ENCODE measurements around the gene UGT1A5. TPM values are rescaled to one million over a fixed set of nuclear protein-coding genes. Genes with fewer than 3 reads are reported as not detected.

Gene UGT1A5
- total and polyA plus RNA-seq, 2 of the 8 experiments (the other 6 are each of a cell fraction or from before 2014, with no cell fraction given) = not detected

- TF ChIP-seq NANOG (IDR thresholded peaks at IDR 0.05; ENCODE audit: insufficient read depth, low read depth, low read length, poor library complexity, severe bottlenecking) = no peak
- no peak for TF ChIP-seq CHD2 (IDR thresholded peaks at IDR 0.05; ENCODE audit: low read length)
- no peak for TF ChIP-seq RFX5 (IDR thresholded peaks at IDR 0.05; ENCODE audit: borderline replicate concordance, low read depth, low read length)
Measured at GRCh38 chr2:233822101-233822771, 109.5 kb downstream of the UGT1A5 start (continued).

Other genes with a start within 250 kb of the UGT1A5 start
- gene USP40, start 146.1 kb upstream of the UGT1A5 start, total RNA-seq (2021; fragmentation: NEBNext Ultra II Directional; extraction: Animal tissue kit (Norgen Biotek cat#: 25700)) = 12.0 and 12.9 TPM in 2 replicates
- 15.7 and 17.4 TPM in 2 replicates for gene USP40, start 146.1 kb upstream of the UGT1A5 start, polyA plus RNA-seq (2011; rRNA removed)
- gene UGT1A8, start 95.3 kb upstream of the UGT1A5 start, total RNA-seq (2021; fragmentation: NEBNext Ultra II Directional; extraction: Animal tissue kit (Norgen Biotek cat#: 25700)) = not detected in 2 replicates
- gene UGT1A8, start 95.3 kb upstream of the UGT1A5 start, polyA plus RNA-seq (2011; rRNA removed) = 0.03 TPM in 1 of 2 replicates, not detected in the other
- not detected in 2 replicates for gene UGT1A10, start 76.5 kb upstream of the UGT1A5 start, total RNA-seq (2021; fragmentation: NEBNext Ultra II Directional; extraction: Animal tissue kit (Norgen Biotek cat#: 25700))
- gene UGT1A10, start 76.5 kb upstream of the UGT1A5 start, polyA plus RNA-seq (2011; rRNA removed) = not detected in 2 replicates
- not detected in 2 replicates for gene UGT1A9, start 41.0 kb upstream of the UGT1A5 start, total RNA-seq (2021; fragmentation: NEBNext Ultra II Directional; extraction: Animal tissue kit (Norgen Biotek cat#: 25700))
- gene UGT1A9, start 41.0 kb upstream of the UGT1A5 start, polyA plus RNA-seq (2011; rRNA removed) = not detected in 2 replicates
- not detected in 2 replicates for gene UGT1A7, start 31.0 kb upstream of the UGT1A5 start, total RNA-seq (2021; fragmentation: NEBNext Ultra II Directional; extraction: Animal tissue kit (Norgen Biotek cat#: 25700))
- not detected in 2 replicates for gene UGT1A7, start 31.0 kb upstream of the UGT1A5 start, polyA plus RNA-seq (2011; rRNA removed)
- gene UGT1A6, start 20.0 kb upstream of the UGT1A5 start, total RNA-seq (2021; fragmentation: NEBNext Ultra II Directional; extraction: Animal tissue kit (Norgen Biotek cat#: 25700)) = not detected in 2 replicates
- not detected in 2 replicates for gene UGT1A6, start 20.0 kb upstream of the UGT1A5 start, polyA plus RNA-seq (2011; rRNA removed)
- not detected in 2 replicates for gene UGT1A4, start 5.8 kb downstream of the UGT1A5 start, total RNA-seq (2021; fragmentation: NEBNext Ultra II Directional; extraction: Animal tissue kit (Norgen Biotek cat#: 25700))
- gene UGT1A4, start 5.8 kb downstream of the UGT1A5 start, polyA plus RNA-seq (2011; rRNA removed) = not detected in 2 replicates
- not detected in 2 replicates for gene UGT1A3, start 16.1 kb downstream of the UGT1A5 start, total RNA-seq (2021; fragmentation: NEBNext Ultra II Directional; extraction: Animal tissue kit (Norgen Biotek cat#: 25700))
- gene UGT1A3, start 16.1 kb downstream of the UGT1A5 start, polyA plus RNA-seq (2011; rRNA removed) = not detected in 2 replicates
- gene UGT1A1, start 47.4 kb downstream of the UGT1A5 start, total RNA-seq (2021; fragmentation: NEBNext Ultra II Directional; extraction: Animal tissue kit (Norgen Biotek cat#: 25700)) = not detected in 2 replicates
- not detected in 2 replicates for gene UGT1A1, start 47.4 kb downstream of the UGT1A5 start, polyA plus RNA-seq (2011; rRNA removed)
- gene MROH2A, start 65.4 kb downstream of the UGT1A5 start, total RNA-seq (2021; fragmentation: NEBNext Ultra II Directional; extraction: Animal tissue kit (Norgen Biotek cat#: 25700)) = not detected in 2 replicates
- not detected in 2 replicates for gene MROH2A, start 65.4 kb downstream of the UGT1A5 start, polyA plus RNA-seq (2011; rRNA removed)
- 56.6 and 60.5 TPM in 2 replicates for gene HJURP, start 141.6 kb downstream of the UGT1A5 start, total RNA-seq (2021; fragmentation: NEBNext Ultra II Directional; extraction: Animal tissue kit (Norgen Biotek cat#: 25700))
- 39.3 and 49.3 TPM in 2 replicates for gene HJURP, start 141.6 kb downstream of the UGT1A5 start, polyA plus RNA-seq (2011; rRNA removed)
- 0.54 TPM in 1 of 2 replicates, not detected in the other for gene TRPM8, start 204.5 kb downstream of the UGT1A5 start, total RNA-seq (2021; fragmentation: NEBNext Ultra II Directional; extraction: Animal tissue kit (Norgen Biotek cat#: 25700))
- 0.18 and 0.44 TPM in 2 replicates for gene TRPM8, start 204.5 kb downstream of the UGT1A5 start, polyA plus RNA-seq (2011; rRNA removed)

Data from H1 (cell line).